WTC11 (cell line): ENCODE measurements around the gene TRIM4. TPM values are rescaled to one million over a fixed set of nuclear protein-coding genes. Genes with fewer than 3 reads are reported as not detected.

Experiments
- ATAC-seq: fragments of 200-7000 bp; cut with Tn5 transposase; 2 replicates; pipeline ENCODE4 v1.10.0; 2021; ENCODE audit warnings: mild to moderate bottlenecking, moderate library complexity
- CTCF ChIA-PET: fragments of 300-600 bp; sonication (Branson Sonifier 250); formaldehyde crosslinking; loops from one replicate; lab custom pipeline; 2021; ENCODE audit warnings: antibody characterized with exemption; lab: Charles Lee
- POLR2A ChIA-PET: fragments of 350-600 bp; sonication (Branson Sonifier 250); formaldehyde crosslinking; loops from one replicate; lab custom pipeline; 2021; ENCODE audit warnings: antibody characterized with exemption; lab: Charles Lee
- DNase-seq: peaks from one replicate; pipeline ENCODE4 v3.0.0; 2021; ENCODE audit warnings: low spot score
- H3K27ac Mint-ChIP-seq: 2 replicates; pipeline ENCODE4 v1.8.0; 2021; ENCODE audit warnings: mixed read lengths
- H3K27me3 Mint-ChIP-seq: 2 replicates; pipeline ENCODE4 v1.8.0; 2021; ENCODE audit warnings: low read depth, mild to moderate bottlenecking, moderate library complexity, mixed read lengths
- H3K36me3 Mint-ChIP-seq: 2 replicates; pipeline ENCODE4 v1.8.0; 2021; ENCODE audit warnings: mixed read lengths
- H3K4me1 Mint-ChIP-seq: 2 replicates; pipeline ENCODE4 v1.8.0; 2022; ENCODE audit warnings: mixed read lengths
- H3K4me3 Mint-ChIP-seq: 2 replicates; pipeline ENCODE4 v1.8.0; 2021; ENCODE audit warnings: mild to moderate bottlenecking, moderate library complexity, mixed read lengths
- H3K9me3 Mint-ChIP-seq: 2 replicates; pipeline ENCODE4 v1.8.0; 2021; ENCODE audit warnings: mixed read lengths
- FOXP1 ChIP-seq: sonication (generic); formaldehyde crosslinking; IDR thresholded peaks from 2 replicates; pipeline ENCODE4 v1.8.0; 2022; ENCODE audit warnings: missing genetic modification reagents, mild to moderate bottlenecking, moderate library complexity, borderline replicate concordance
- FOXP4 ChIP-seq: sonication (generic); formaldehyde crosslinking; IDR thresholded peaks from 2 replicates; pipeline ENCODE4 v1.8.0; 2022; ENCODE audit warnings: mild to moderate bottlenecking, missing genetic modification reagents
- GTF2I ChIP-seq: fragments of 250-450 bp; sonication (Bioruptor Pico); conservative IDR thresholded peaks from 2 replicates; pipeline ENCODE4 v1.4.0; 2021; ENCODE audit warnings: mild to moderate bottlenecking
- IRF2 ChIP-seq: sonication (generic); formaldehyde crosslinking; IDR thresholded peaks from 2 replicates; pipeline ENCODE4 v1.8.0; 2022; ENCODE audit warnings: low read depth, missing genetic modification reagents, borderline replicate concordance
- JUN ChIP-seq: sonication (generic); formaldehyde crosslinking; IDR thresholded peaks from 2 replicates; pipeline ENCODE4 v1.8.0; 2023; ENCODE audit warnings: mild to moderate bottlenecking, missing genetic modification reagents
- KAT7 ChIP-seq: sonication (generic); formaldehyde crosslinking; IDR thresholded peaks from 2 replicates; pipeline ENCODE4 v1.8.1; 2023; ENCODE audit warnings: missing genetic modification reagents, mild to moderate bottlenecking, borderline replicate concordance
- NFATC4 ChIP-seq: fragments of 250-450 bp; sonication (Bioruptor Pico); IDR thresholded peaks from 2 replicates; pipeline ENCODE4 v1.9.0; 2021; ENCODE audit warnings: mild to moderate bottlenecking
- NR3C1 ChIP-seq: sonication (generic); formaldehyde crosslinking; conservative IDR thresholded peaks from 2 replicates; pipeline ENCODE4 v1.8.1; 2023; ENCODE audit warnings: low read depth, mild to moderate bottlenecking, missing genetic modification reagents
- OVOL2 ChIP-seq: fragments of 250-450 bp; sonication (Bioruptor Pico); IDR thresholded peaks from 2 replicates; pipeline ENCODE4 v1.9.0; 2021; ENCODE audit warnings: mild to moderate bottlenecking, borderline replicate concordance
- TEAD1 ChIP-seq: sonication (generic); formaldehyde crosslinking; IDR thresholded peaks from 2 replicates; pipeline ENCODE4 v1.8.0; 2022; ENCODE audit warnings: mild to moderate bottlenecking, missing genetic modification reagents
- ZBTB21 ChIP-seq: sonication (generic); formaldehyde crosslinking; IDR thresholded peaks from 2 replicates; pipeline ENCODE4 v1.8.1; 2023; ENCODE audit warnings: mild to moderate bottlenecking, missing genetic modification reagents, borderline replicate concordance
- ZBTB43 ChIP-seq: sonication (generic); formaldehyde crosslinking; IDR thresholded peaks from 2 replicates; pipeline ENCODE4 v1.8.1; 2023; ENCODE audit warnings: mild to moderate bottlenecking, missing genetic modification reagents
- ZMAT4 ChIP-seq: fragments of 250-450 bp; sonication (Bioruptor Pico); IDR thresholded peaks from 2 replicates; pipeline ENCODE4 v1.9.0; 2021; ENCODE audit warnings: mild to moderate bottlenecking
- ZNF121 ChIP-seq: sonication (generic); formaldehyde crosslinking; IDR thresholded peaks from 2 replicates; pipeline ENCODE4 v1.8.0; 2023; ENCODE audit warnings: missing genetic modification reagents
- ZNF138 ChIP-seq: sonication (generic); formaldehyde crosslinking; conservative IDR thresholded peaks from 2 replicates; pipeline ENCODE4 v1.8.1; 2022; ENCODE audit warnings: mild to moderate bottlenecking, moderate library complexity, missing genetic modification reagents
- ZNF263 ChIP-seq: sonication (generic); formaldehyde crosslinking; IDR thresholded peaks from 2 replicates; pipeline ENCODE4 v1.8.1; 2022; ENCODE audit warnings: low read depth, mild to moderate bottlenecking, moderate library complexity, missing genetic modification reagents
- ZNF317 ChIP-seq: sonication (generic); formaldehyde crosslinking; IDR thresholded peaks from 2 replicates; pipeline ENCODE4 v1.8.1; 2023; ENCODE audit warnings: low read depth, mild to moderate bottlenecking, moderate library complexity, missing genetic modification reagents, borderline replicate concordance
- ZNF423 ChIP-seq: fragments of 250-450 bp; sonication (Bioruptor Pico); IDR thresholded peaks from 2 replicates; pipeline ENCODE4 v2.1.2; 2022; ENCODE audit warnings: mild to moderate bottlenecking, moderate library complexity
- total RNA-seq: library from RNA; stranded (reverse); gene quantifications from 3 replicates; pipeline ENCODE4 v1.2.3, GENCODE V29; 2021
- TF ChIP-seq, protein P1 (sequence below): fragments of 250-450 bp; sonication (Bioruptor Pico); conservative IDR thresholded peaks from 2 replicates; pipeline ENCODE4 v1.9.0; 2021; ENCODE audit warnings: mild to moderate bottlenecking
- TF ChIP-seq, protein P2 (sequence below): sonication (generic); formaldehyde crosslinking; IDR thresholded peaks from 2 replicates; pipeline ENCODE4 v1.8.0; 2022; ENCODE audit warnings: missing genetic modification reagents

Gene TRIM4
- total RNA-seq, 1 experiment from 2014 or later, result 6.6 TPM

GRCh38 chr7:99901581-99901980 lies 17.7 kb downstream of the TRIM4 start:
- Mint-ChIP-seq H3K9me3 (no peaks in the 10 kb centered on the region), H3K36me3 (peaks cover 22% of the 10 kb centered on the region), H3K27ac (no peak overlapping the region), H3K4me1 (no peaks in the 10 kb centered on the region), H3K4me3 (no peak overlapping the region), H3K27me3 (no peaks in the 10 kb centered on the region)
- ATAC-seq (no peak), DNase-seq (no peak)
- TF ChIP-seq ZNF263 (CRISPR knock-in tag) (no peak), ZNF317 (CRISPR knock-in tag) (no peak), ZMAT4 (no peak), KAT7 (CRISPR knock-in tag) (no peak), OVOL2 (CRISPR knock-in tag) (no peak), NFATC4 (no peak)
- ChIA-PET POLR2A (no interaction called here), CTCF (no interaction called here)

DNA sequence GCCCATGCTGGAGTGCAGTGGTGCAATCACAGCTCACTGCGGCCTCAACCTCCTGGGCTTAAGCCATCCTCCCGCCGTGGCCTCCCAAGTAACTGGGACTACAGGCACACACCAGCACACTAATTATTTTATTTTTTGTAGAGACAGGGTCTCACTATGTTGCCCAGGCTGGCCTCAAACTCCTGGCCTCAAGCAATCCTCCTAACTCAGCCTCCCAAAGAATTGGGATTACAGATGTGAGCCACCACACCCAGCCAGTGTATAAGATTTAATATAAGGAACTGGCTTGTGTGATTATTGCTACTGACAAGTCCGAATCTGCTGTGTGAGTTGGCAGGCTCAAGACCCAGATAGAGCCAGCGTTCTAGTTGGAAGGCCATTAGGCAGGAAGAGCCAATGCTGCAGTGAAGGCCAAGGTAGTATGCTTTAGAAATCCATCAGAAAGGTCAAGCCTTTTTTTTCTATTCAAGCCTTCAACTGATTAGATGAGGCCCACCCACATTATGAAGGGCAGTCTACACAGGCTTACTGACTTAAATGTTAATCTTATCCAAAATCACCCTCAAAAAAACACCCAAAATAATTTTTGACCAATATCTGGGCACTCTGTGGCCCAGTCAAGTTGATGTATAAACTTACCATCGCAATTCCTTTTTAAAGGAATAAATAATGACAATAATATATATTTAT lies 19.4 kb downstream of the TRIM4 start:
- TF ChIP-seq ZNF121, result peak; percentile 39; the same call in 1 of the 2 replicates
- 0 out of 2 replicates have a peak, but pooled peaks have one; percentile 24 for TF ChIP-seq GTF2I (CRISPR knock-in tag)
- no peak for TF ChIP-seq NR3C1 (CRISPR knock-in tag)
- ChIA-PET POLR2A (no interaction called here), CTCF (no interaction called here)
- Mint-ChIP-seq H3K4me1 (no peaks in the 10 kb centered on the region), H3K36me3 (peaks cover 22% of the 10 kb centered on the region), H3K4me3 (no peak overlapping the region), H3K9me3 (no peaks in the 10 kb centered on the region), H3K27me3 (no peaks in the 10 kb centered on the region), H3K27ac (no peak overlapping the region)
- ATAC-seq (no peak), DNase-seq (no peak)

DNA sequence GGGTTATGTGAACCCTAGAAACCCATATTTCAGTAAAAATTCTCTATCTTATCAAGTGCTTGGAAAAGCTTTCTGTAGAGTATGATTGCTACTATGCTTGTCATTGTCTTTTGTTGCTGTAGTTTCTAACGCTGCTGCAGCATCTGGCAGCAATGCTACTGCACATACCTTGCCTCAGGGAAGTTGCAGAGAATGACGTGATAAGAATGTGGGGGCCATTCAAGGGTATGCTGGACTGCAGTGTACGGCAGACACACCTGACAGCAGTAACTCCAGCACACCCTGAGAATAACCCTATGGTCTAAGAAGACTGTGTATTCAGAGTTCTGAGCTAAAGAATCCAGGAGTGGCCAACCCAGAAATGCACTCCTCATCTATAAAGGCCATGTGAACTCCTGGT lies 20.5 kb downstream of the TRIM4 start:
- H3K9me3 Mint-ChIP-seq, result no peaks in the 10 kb centered on the region
- H3K4me3 Mint-ChIP-seq, result no peak overlapping the region
- no peak overlapping the region for H3K27ac Mint-ChIP-seq
- CTCF ChIA-PET, result no interaction called here
- peaks cover 22% of the 10 kb centered on the region for H3K36me3 Mint-ChIP-seq
- no peaks in the 10 kb centered on the region for H3K4me1 Mint-ChIP-seq
- no peak for DNase-seq
- POLR2A ChIA-PET, result no interaction called here
- TF ChIP-seq JUN (CRISPR knock-in tag), result no peak
- TF ChIP-seq ZBTB43 (CRISPR knock-in tag), result no peak
- no peak for TF ChIP-seq NR3C1 (CRISPR knock-in tag)
- no peak for TF ChIP-seq ZNF138 (CRISPR knock-in tag)
- TF ChIP-seq ZNF423 (CRISPR knock-in tag), result no peak
- TF ChIP-seq ZBTB21 (CRISPR knock-in tag), result no peak
- TF ChIP-seq IRF2 (CRISPR knock-in tag), result no peak
- no peak for ATAC-seq
- H3K27me3 Mint-ChIP-seq, result no peaks in the 10 kb centered on the region; the same call in 1 of the 2 replicates

- ATAC-seq, result no peak
- H3K4me3 Mint-ChIP-seq, result no peak overlapping the region
Observed at GRCh38 chr7:99898023-99898357, 21.3 kb downstream of the TRIM4 start.

More at GRCh38 chr7:99898023-99898357, 21.3 kb downstream of the TRIM4 start:
- DNase-seq, result no peak
- Mint-ChIP-seq H3K4me1 (no peaks in the 10 kb centered on the region), H3K27me3 (no peaks in the 10 kb centered on the region; the same call in 1 of the 2 replicates), H3K36me3 (peaks cover 21% of the 10 kb centered on the region), H3K9me3 (no peaks in the 10 kb centered on the region), H3K27ac (no peak overlapping the region)
- ChIA-PET CTCF (no interaction called here), POLR2A (no interaction called here)
- TF ChIP-seq FOXP4 (CRISPR knock-in tag), result no peak
- TF ChIP-seq, protein P1, sequence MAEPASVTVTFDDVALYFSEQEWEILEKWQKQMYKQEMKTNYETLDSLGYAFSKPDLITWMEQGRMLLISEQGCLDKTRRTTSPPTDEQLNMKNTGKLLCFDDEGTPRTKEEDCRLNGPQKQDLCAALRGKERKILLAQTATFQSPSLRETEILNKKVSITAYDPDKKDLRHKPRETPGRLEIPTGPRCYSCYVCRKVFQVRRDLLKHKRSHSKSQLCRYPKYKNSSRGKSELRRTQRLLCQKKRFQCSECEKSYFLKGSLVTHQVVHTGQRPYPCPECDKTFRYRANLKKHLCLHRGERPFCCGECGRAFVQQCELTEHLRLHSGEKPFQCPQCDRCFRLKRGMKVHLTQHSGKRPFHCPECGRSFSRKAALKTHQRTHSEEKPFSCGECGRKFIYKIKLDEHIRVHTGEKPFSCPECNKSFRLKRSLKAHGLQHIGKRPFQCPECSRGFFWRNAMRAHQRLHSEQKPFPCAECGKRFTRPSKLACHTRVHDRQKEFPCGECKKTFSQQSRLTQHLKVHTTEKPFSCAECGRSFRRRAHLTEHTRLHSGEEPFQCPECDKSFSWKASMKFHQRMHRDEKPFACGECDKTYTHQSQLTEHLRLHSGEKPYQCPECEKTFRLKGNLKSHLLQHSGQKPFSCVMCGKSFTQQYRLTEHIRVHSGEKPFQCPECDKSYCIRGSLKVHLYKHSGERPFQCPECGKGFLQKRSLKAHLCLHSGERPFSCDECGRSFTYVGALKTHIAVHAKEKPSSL (CRISPR knock-in tag), result no peak
- TF ChIP-seq TEAD1, result no peak
- TF ChIP-seq FOXP1 (CRISPR knock-in tag), result no peak
- no peak for TF ChIP-seq ZNF317 (CRISPR knock-in tag)
- no peak for TF ChIP-seq NFATC4
- no peak for TF ChIP-seq ZNF423 (CRISPR knock-in tag)
- TF ChIP-seq, protein P2, sequence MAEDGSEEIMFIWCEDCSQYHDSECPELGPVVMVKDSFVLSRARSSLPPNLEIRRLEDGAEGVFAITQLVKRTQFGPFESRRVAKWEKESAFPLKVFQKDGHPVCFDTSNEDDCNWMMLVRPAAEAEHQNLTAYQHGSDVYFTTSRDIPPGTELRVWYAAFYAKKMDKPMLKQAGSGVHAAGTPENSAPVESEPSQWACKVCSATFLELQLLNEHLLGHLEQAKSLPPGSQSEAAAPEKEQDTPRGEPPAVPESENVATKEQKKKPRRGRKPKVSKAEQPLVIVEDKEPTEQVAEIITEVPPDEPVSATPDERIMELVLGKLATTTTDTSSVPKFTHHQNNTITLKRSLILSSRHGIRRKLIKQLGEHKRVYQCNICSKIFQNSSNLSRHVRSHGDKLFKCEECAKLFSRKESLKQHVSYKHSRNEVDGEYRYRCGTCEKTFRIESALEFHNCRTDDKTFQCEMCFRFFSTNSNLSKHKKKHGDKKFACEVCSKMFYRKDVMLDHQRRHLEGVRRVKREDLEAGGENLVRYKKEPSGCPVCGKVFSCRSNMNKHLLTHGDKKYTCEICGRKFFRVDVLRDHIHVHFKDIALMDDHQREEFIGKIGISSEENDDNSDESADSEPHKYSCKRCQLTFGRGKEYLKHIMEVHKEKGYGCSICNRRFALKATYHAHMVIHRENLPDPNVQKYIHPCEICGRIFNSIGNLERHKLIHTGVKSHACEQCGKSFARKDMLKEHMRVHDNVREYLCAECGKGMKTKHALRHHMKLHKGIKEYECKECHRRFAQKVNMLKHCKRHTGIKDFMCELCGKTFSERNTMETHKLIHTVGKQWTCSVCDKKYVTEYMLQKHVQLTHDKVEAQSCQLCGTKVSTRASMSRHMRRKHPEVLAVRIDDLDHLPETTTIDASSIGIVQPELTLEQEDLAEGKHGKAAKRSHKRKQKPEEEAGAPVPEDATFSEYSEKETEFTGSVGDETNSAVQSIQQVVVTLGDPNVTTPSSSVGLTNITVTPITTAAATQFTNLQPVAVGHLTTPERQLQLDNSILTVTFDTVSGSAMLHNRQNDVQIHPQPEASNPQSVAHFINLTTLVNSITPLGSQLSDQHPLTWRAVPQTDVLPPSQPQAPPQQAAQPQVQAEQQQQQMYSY, result no peak
